IMR-90 (cell line): ENCODE data around the gene FOXD3. TPM values are rescaled to one million over a fixed set of nuclear protein-coding genes. Genes with fewer than 3 reads are reported as not detected.

ENCODE experiments used
- ATAC-seq: fragments of 200-7000 bp; cut with Tn5 transposase; 2 replicates; pipeline ENCODE4 v1.9.1; 2020; ENCODE audit warnings: low read depth, mild to moderate bottlenecking, moderate library complexity
- BruUV-seq: library from RNA; stranded (reverse); fragments of 400-500 nt; replicated peaks from 2 replicates; lab custom pipeline; 2021; lab: Mats Ljungman, UMichigan
- CTCF ChIA-PET: fragments of 300-600 bp; formaldehyde crosslinking; extraction: SDS; loops from one replicate; lab custom pipeline; 2021; ENCODE audit warnings: antibody characterized with exemption; lab: Yijun Ruan, JAX
- POLR2A ChIA-PET: fragments of 300-600 bp; sonication (Branson Sonifier 250); formaldehyde crosslinking; loops from one replicate; lab custom pipeline; 2022; ENCODE audit warnings: antibody characterized with exemption; ENCODE audit not compliant: unreplicated experiment; lab: Charles Lee
- DNase-seq: peaks from one replicate; pipeline ENCODE4 v3.0.0; 2013
- H2AFZ ChIP-seq: replicated peaks from 2 replicates; pipeline ENCODE3; 2013; ENCODE audit warnings: low read length, mild to moderate bottlenecking; ENCODE audit not compliant: poor library complexity
- H2AK5ac ChIP-seq: 2 replicates; pipeline ENCODE4 v1.6.1; 2013; ENCODE audit warnings: low read depth, low read length, inconsistent platforms
- H2AK9ac ChIP-seq: replicated peaks from 2 replicates; pipeline ENCODE3; 2013; ENCODE audit warnings: mild to moderate bottlenecking, low read depth, low read length, moderate library complexity; ENCODE audit not compliant: poor library complexity
- H2BK120ac ChIP-seq: 2 replicates; pipeline ENCODE4 v1.6.1; 2013; ENCODE audit warnings: low read depth, low read length, inconsistent platforms
- H2BK15ac ChIP-seq: 3 replicates; pipeline ENCODE4 v1.6.1; 2013; ENCODE audit warnings: low read depth, low read length, inconsistent platforms
- H2BK20ac ChIP-seq: 2 replicates; pipeline ENCODE4 v1.6.1; 2013; ENCODE audit warnings: low read depth, mild to moderate bottlenecking, inconsistent platforms, low read length, moderate library complexity
- H2BK5ac ChIP-seq: 2 replicates; pipeline ENCODE4 v1.6.1; 2013; ENCODE audit warnings: mild to moderate bottlenecking, low read depth, low read length, inconsistent platforms; ENCODE audit not compliant: poor library complexity, severe bottlenecking
- H3K14ac ChIP-seq: replicated peaks from 2 replicates; pipeline ENCODE4 v1.6.1; 2013; ENCODE audit warnings: low read depth, low read length, inconsistent platforms
- H3K18ac ChIP-seq: 2 replicates; pipeline ENCODE4 v1.6.1; 2013; ENCODE audit warnings: low read depth, low read length, control low read depth
- H3K23ac ChIP-seq: 2 replicates; pipeline ENCODE4 v1.6.1; 2013; ENCODE audit warnings: low read depth, low read length, inconsistent platforms
- H3K27ac ChIP-seq: 2 replicates; pipeline ENCODE4 v1.5.1; 2013; ENCODE audit warnings: mild to moderate bottlenecking, control low read depth, low read length; ENCODE audit not compliant: insufficient read depth
- H3K27me3 ChIP-seq: 2 replicates; pipeline ENCODE4 v1.6.1; 2013; ENCODE audit warnings: low read length; ENCODE audit not compliant: control insufficient read depth, insufficient read depth
- H3K36me3 ChIP-seq: 2 replicates; pipeline ENCODE4 v1.6.1; 2013; ENCODE audit warnings: low read length, mixed read lengths; ENCODE audit not compliant: control insufficient read depth, insufficient read depth
- H3K4ac ChIP-seq: 2 replicates; pipeline ENCODE4 v1.6.1; 2013; ENCODE audit warnings: low read depth, low read length, inconsistent platforms
- H3K4me1 ChIP-seq: 2 replicates; pipeline ENCODE4 v1.6.1; 2013; ENCODE audit warnings: low read length, mixed read lengths; ENCODE audit not compliant: control insufficient read depth, insufficient read depth
- H3K4me2 ChIP-seq: 2 replicates; pipeline ENCODE4 v1.6.1; 2013; ENCODE audit warnings: low read depth, mild to moderate bottlenecking, control low read depth, low read length, moderate library complexity
- H3K4me3 ChIP-seq: 2 replicates; pipeline ENCODE4 v1.5.1; 2013; ENCODE audit warnings: low read depth, mild to moderate bottlenecking, control low read depth, low read length, moderate library complexity; ENCODE audit not compliant: insufficient read depth
- H3K56ac ChIP-seq: 2 replicates; pipeline ENCODE4 v1.6.1; 2013; ENCODE audit warnings: low read length, inconsistent platforms; ENCODE audit not compliant: insufficient read depth; ENCODE audit errors: extremely low read depth
- H3K79me1 ChIP-seq, 2 experiments: 2 replicates each; pipeline ENCODE4 v1.6.1; 2013; ENCODE audit warnings: low read length in 2 of 2, inconsistent platforms in 1 of 2, low read depth in 1 of 2
- H3K9ac ChIP-seq: 2 replicates; pipeline ENCODE4 v1.6.1; 2013; ENCODE audit warnings: low read depth, low read length, control low read depth
- H3K9me1 ChIP-seq: 2 replicates; pipeline ENCODE4 v1.6.1; 2013; ENCODE audit warnings: low read length, inconsistent platforms; ENCODE audit not compliant: insufficient read depth
- H3K9me3 ChIP-seq: 2 replicates; pipeline ENCODE4 v1.6.1; 2013; ENCODE audit warnings: low read length; ENCODE audit not compliant: control insufficient read depth, insufficient read depth
- H4K20me1 ChIP-seq: 2 replicates; pipeline ENCODE4 v1.6.1; 2013; ENCODE audit warnings: low read length, inconsistent platforms; ENCODE audit not compliant: insufficient read depth
- H4K5ac ChIP-seq: 2 replicates; pipeline ENCODE4 v1.6.1; 2013; ENCODE audit warnings: mild to moderate bottlenecking, low read depth, low read length, control low read depth
- H4K8ac ChIP-seq, 2 experiments: 2 replicates each; pipeline ENCODE4 v1.6.1; 2013; ENCODE audit warnings: low read depth in 2 of 2, low read length in 2 of 2, control low read depth in 1 of 2, inconsistent platforms in 1 of 2
- H4K91ac ChIP-seq: 2 replicates; pipeline ENCODE4 v1.6.1; 2013; ENCODE audit warnings: low read depth, low read length, inconsistent platforms; ENCODE audit not compliant: insufficient read depth
- CEBPB ChIP-seq: IDR thresholded peaks from 2 replicates; pipeline ENCODE4 v1.6.1; 2012; ENCODE audit warnings: low read depth, low read length, improper control_type of control experiment
- CHD1 ChIP-seq: IDR thresholded peaks from 2 replicates; pipeline ENCODE4 v1.6.1; 2012; ENCODE audit warnings: low read depth, low read length, improper control_type of control experiment
- CTCF ChIP-seq: conservative IDR thresholded peaks from 2 replicates; pipeline ENCODE4 v1.5.1; 2012; ENCODE audit warnings: mild to moderate bottlenecking, low read depth, low read length, improper control_type of control experiment
- MAZ ChIP-seq: IDR thresholded peaks from 2 replicates; pipeline ENCODE4 v1.6.1; 2012; ENCODE audit warnings: low read depth, mild to moderate bottlenecking, low read length, improper control_type of control experiment, moderate library complexity, borderline replicate concordance
- POLR2A ChIP-seq: IDR thresholded peaks from 2 replicates; pipeline ENCODE4 v1.6.1; 2012; ENCODE audit warnings: mild to moderate bottlenecking, low read depth, low read length
- RAD21 ChIP-seq: IDR thresholded peaks from 2 replicates; pipeline ENCODE4 v1.6.1; 2012; ENCODE audit warnings: low read length, improper control_type of control experiment
- RCOR1 ChIP-seq: IDR thresholded peaks from 2 replicates; pipeline ENCODE4 v1.6.1; 2012; ENCODE audit warnings: mild to moderate bottlenecking, low read length, improper control_type of control experiment; ENCODE audit not compliant: insufficient replicate concordance
- RFX5 ChIP-seq: IDR thresholded peaks from 2 replicates; pipeline ENCODE4 v1.8.0; 2012; ENCODE audit warnings: low read depth, mild to moderate bottlenecking, low read length, moderate library complexity
- SMC3 ChIP-seq: fragments of 150-350 bp; IDR thresholded peaks from 2 replicates; pipeline ENCODE4 v1.6.1; 2016; ENCODE audit warnings: low read depth, mild to moderate bottlenecking, antibody characterized with exemption, low read length, moderate library complexity
- USF2 ChIP-seq: fragments of 150-350 bp; IDR thresholded peaks from 2 replicates; pipeline ENCODE4 v1.6.1; 2017; ENCODE audit warnings: mild to moderate bottlenecking, antibody characterized with exemption, low read length, low read depth
- WGBS, 2 experiments: methylation state at CpG; one replicate each; pipeline versions ENCODE4 v1.1.5 to v1.1.7; 2013; ENCODE audit warnings: missing lambda C conversion rate in 2 of 2; ENCODE audit not compliant: insufficient read length in 1 of 2; ENCODE audit errors: extremely low coverage in 2 of 2; 5-methylcytosine and 5-hydroxymethylcytosine counted together
- dilution Hi-C: fragments of 300-500 bp; cut with HindIII; formaldehyde crosslinking; loops from one replicate; pipeline ENCODE4 v1.14.3; 2018; ENCODE audit warnings: low sequenced_read_pairs; ENCODE audit not compliant: unreplicated experiment
- in situ Hi-C: fragments of 300-500 bp; cut with MboI; formaldehyde crosslinking; loops from 3 replicates; pipeline ENCODE4 v1.14.3; 2019; ENCODE audit warnings: low sequenced_read_pairs, inconsistent platforms, mixed read lengths
- intact Hi-C: fragments of 100-400 bp; cut with micrococcal nuclease; formaldehyde crosslinking; loops from 2 replicates; pipeline ENCODE4 v1.10.0; 2022
- polyA plus RNA-seq, 3 experiments: library from polyadenylated mRNA; depleted of rRNA; stranded (reverse); fragments of >200 nt; gene quantifications; 2 replicates each; pipeline ENCODE4 v1.2.3, GENCODE V29; 2012; ENCODE audit warnings: low replicate concordance in 1 of 3
- total RNA-seq: library from RNA; depleted of rRNA; stranded (reverse); fragments of >200 nt; gene quantifications from 2 replicates; pipeline ENCODE4 v1.2.3, GENCODE V29; 2012

FOXD3 gene
- total and polyA plus RNA-seq, 2 of the 4 experiments (the other 2 are of a cell fraction), result not detected

- Histone ChIP-seq H2BK5ac (no peak overlapping the region), H3K9ac (no peak overlapping the region), H2AFZ (peak overlapping the region; percentile 68), H3K4me1 (no peaks in the 10 kb centered on the region), H2AK9ac (no peak overlapping the region), H4K5ac (no peak overlapping the region), H3K56ac (no peak overlapping the region), H3K79me1 (no peaks in the 10 kb centered on the region), H3K4me2 (peak overlapping the region; percentile 70; the same call in 1 of the 2 replicates), H4K8ac (no peak overlapping the region), H3K36me3 (no peaks in the 10 kb centered on the region), H3K23ac (no peak overlapping the region), H3K27me3 (peaks cover 71% of the 10 kb centered on the region), H4K91ac (no peak overlapping the region), H2BK120ac (no peak overlapping the region), H2AK5ac (no peak overlapping the region), H2BK20ac (no peak overlapping the region), H3K27ac (no peak overlapping the region), H3K4ac (no peak overlapping the region), H3K14ac (no peak overlapping the region), H3K4me3 (peak overlapping the region; percentile 21), H3K9me3 (peaks cover 28% of the 10 kb centered on the region), H3K18ac (no peak overlapping the region), H2BK15ac (no peak overlapping the region), H4K20me1 (0 out of 2 replicates have a peak, but pooled peaks cover 5% of the 10 kb centered on the region), H3K9me1 (no peaks in the 10 kb centered on the region)
- dilution Hi-C loops, result no loop called here
- TF ChIP-seq CHD1 (no peak), CTCF (peak; percentile 55), CEBPB (no peak), RCOR1 (no peak), RAD21 (peak; percentile 39), MAZ (no peak), SMC3 (peak; percentile 35; the same call in 1 of the 2 replicates), POLR2A (no peak), USF2 (no peak), RFX5 (no peak)
- ChIA-PET CTCF (no interaction called here), POLR2A (no interaction called here)
- 2% methylated on average over 33 of the region's 80 CpGs; no CpG with 5 or more reads in 1 of the 2 experiments for WGBS, 2 experiments
- BruUV-seq, result no TSS peak
- DNase-seq (peak; percentile 41), ATAC-seq (peak; percentile 83)
- in situ Hi-C loops, result loop anchor here (25.0 kb wide), 1 partner anchor 945 kb away; no protein-coding TSS in a partner anchor
- intact Hi-C loops, result loop anchor here (1.0 kb wide), 1 partner anchor 124 kb away; no protein-coding TSS in a partner anchor
Measured at GRCh38 chr1:63316984-63317816, 5.2 kb upstream of the FOXD3 start.
